ENCODE results near the gene MKS1.
A peak's percentile ranks its signal among the peaks of the same experiment; 100 is the strongest.

The MKS1 gene

GRCh38 chr17:58219007-58219788 lies at the start of gene MKS1:
TSS of gene MKS1 (minus strand) at chr17:58219255. CDS start at chr17:58219230, 25 bp downstream.
- DNase-seq (ENCODE audit: low spot score), result peak; percentile 91

- no peak for DNase-seq (ENCODE audit: low spot score)
These were observed 49.3 kb upstream of the MKS1 start for GRCh38 chr17:58268326-58268725.

- DNase-seq (ENCODE audit: low spot score), result no peak
These were observed 48.6 kb upstream of the MKS1 start for GRCh38 chr17:58267347-58268324.

- no peak for DNase-seq (ENCODE audit: low spot score)
These were observed 47.1 kb upstream of the MKS1 start for GRCh38 chr17:58265902-58266875.

GRCh38 chr17:58265271-58265670 lies 46.2 kb upstream of the MKS1 start:
- no peak for DNase-seq (ENCODE audit: low spot score)

- DNase-seq (ENCODE audit: low spot score), result no peak
These were observed 45.5 kb upstream of the MKS1 start for GRCh38 chr17:58264407-58265103.

- no peak for DNase-seq (ENCODE audit: low spot score)
These were observed 44.7 kb upstream of the MKS1 start for GRCh38 chr17:58263773-58264172.

GRCh38 chr17:58262149-58262548 lies 43.1 kb upstream of the MKS1 start:
- no peak for DNase-seq (ENCODE audit: low spot score)

GRCh38 chr17:58254803-58255202 lies 35.7 kb upstream of the MKS1 start:
- no peak for DNase-seq (ENCODE audit: low spot score)

GRCh38 chr17:58253082-58253481 lies 34.0 kb upstream of the MKS1 start:
- no peak for DNase-seq (ENCODE audit: low spot score)

GRCh38 chr17:58252141-58252540 lies 33.1 kb upstream of the MKS1 start:
- DNase-seq (ENCODE audit: low spot score), result no peak

- no peak for DNase-seq (ENCODE audit: low spot score)
These were observed 31.4 kb upstream of the MKS1 start for GRCh38 chr17:58250344-58251011.

- DNase-seq (ENCODE audit: low spot score), result peak; percentile 62
These were observed 30.4 kb upstream of the MKS1 start for GRCh38 chr17:58249270-58250133.

- no peak for DNase-seq (ENCODE audit: low spot score)
These were observed 29.9 kb upstream of the MKS1 start for GRCh38 chr17:58248955-58249269.

- no peak for DNase-seq (ENCODE audit: low spot score)
These were observed 28.7 kb upstream of the MKS1 start for GRCh38 chr17:58247511-58248363.

GRCh38 chr17:58246781-58247180 lies 27.7 kb upstream of the MKS1 start:
- DNase-seq (ENCODE audit: low spot score), result no peak

- no peak for DNase-seq (ENCODE audit: low spot score)
These were observed 27.2 kb upstream of the MKS1 start for GRCh38 chr17:58246104-58246740.

GRCh38 chr17:58245428-58246103 lies 26.5 kb upstream of the MKS1 start:
- DNase-seq (ENCODE audit: low spot score), result no peak

All from NAMALWA (cell line).